GM19463 (cell line): ENCODE measurements around the gene FRAS1.
"Not testable (repeated sequence)": the region's sequence is repeated elsewhere in the genome, so short reads cannot be mapped to it uniquely, and the experiment has no call there.

Source experiments
- ATAC-seq: cut with Tn5 transposase; IDR thresholded peaks from one replicate; pipeline ENCODE4 v1.9.1; 2021; ENCODE audit warnings: mild to moderate bottlenecking, moderate library complexity; ENCODE audit not compliant: unreplicated experiment

Gene FRAS1

DNA sequence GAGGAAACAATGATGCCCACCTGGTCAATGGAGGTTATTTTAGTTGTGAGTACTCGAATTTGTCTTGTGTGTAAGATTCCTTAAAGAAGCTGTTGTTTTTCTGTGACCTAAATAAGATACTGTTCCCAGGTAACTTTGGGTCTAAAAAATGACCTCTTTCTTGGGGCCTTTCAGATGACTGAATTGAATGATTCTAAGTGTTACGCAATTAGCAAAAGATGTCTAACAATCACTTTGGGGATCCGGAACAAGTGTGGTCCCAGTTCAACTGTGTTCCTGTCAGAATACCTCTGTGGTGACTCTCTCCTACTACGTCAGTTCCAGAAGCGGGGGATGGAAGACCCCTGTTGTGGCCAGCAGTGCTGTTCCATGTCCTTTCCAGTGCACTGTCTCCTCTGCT lies 99.4 kb downstream of the FRAS1 start:
- ATAC-seq = no peak

- ATAC-seq = no peak
These were observed 105.2 kb downstream of the FRAS1 start for GRCh38 chr4:78162342-78162741.

DNA sequence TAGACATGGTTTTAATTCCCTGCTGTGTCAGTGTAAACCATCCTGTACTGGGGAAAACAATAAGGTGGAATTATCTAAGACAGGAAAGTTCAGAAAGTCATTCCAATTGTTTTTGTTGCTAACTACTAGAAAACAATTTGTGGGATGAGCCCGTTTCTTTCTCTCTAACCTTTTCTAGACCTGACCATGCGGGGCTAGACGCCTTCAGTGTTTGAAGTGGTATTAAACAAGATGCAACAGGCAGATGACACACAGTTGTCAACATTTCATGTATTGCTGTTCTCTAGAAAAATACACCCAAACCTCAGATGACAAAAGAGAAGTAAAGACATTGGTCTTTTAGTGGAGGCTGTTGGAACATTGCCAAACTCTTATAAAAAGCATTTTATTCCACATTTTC lies 105.7 kb downstream of the FRAS1 start:
- no peak for ATAC-seq

DNA sequence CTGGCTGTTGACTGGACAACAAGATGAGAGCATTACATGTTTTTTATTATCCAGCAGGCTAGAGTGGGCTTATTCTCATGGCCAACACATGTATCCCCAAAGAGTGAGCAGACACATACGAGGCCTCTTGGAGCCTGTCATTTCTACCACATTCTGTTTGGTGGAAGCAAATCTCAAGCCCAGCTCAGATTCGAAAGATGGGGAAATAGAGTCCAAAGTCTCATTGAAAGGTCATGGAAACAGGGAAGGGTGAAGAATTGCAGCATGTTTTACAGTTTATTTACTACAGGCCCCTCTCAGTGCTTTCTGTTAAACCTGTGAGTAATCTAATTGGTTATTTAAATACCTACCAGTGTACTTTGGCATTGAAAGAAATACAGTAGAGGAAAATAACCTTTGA lies 108.6 kb downstream of the FRAS1 start:
- no peak for ATAC-seq

GRCh38 chr4:78166622-78167021 lies 109.5 kb downstream of the FRAS1 start:
- no peak for ATAC-seq

GRCh38 chr4:78167510-78167909 lies 110.4 kb downstream of the FRAS1 start:
- no peak for ATAC-seq

- ATAC-seq = no peak
These were observed 110.9 kb downstream of the FRAS1 start for GRCh38 chr4:78168029-78168428.

GRCh38 chr4:78169728-78170127 lies 112.6 kb downstream of the FRAS1 start:
- ATAC-seq = no peak

DNA sequence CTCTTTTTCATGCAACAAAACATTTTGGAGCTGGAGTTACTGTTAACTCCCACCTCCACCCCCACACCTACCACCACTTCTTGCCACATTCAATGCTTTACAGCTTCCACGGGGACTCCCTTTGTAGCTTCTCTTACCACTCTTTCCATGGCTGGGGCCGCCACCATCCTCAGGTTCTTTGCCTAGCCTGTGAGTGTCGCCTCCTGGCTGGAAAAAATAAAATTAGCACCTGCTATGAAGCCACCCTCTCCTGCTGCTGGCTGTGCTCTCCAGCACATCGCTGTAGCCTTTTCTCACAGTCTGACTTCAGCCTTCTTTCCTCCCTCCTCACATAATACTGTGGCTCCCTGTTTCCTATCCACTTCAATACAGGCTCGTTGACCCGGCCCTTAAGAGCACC lies 114.4 kb downstream of the FRAS1 start:
- ATAC-seq = no peak

DNA sequence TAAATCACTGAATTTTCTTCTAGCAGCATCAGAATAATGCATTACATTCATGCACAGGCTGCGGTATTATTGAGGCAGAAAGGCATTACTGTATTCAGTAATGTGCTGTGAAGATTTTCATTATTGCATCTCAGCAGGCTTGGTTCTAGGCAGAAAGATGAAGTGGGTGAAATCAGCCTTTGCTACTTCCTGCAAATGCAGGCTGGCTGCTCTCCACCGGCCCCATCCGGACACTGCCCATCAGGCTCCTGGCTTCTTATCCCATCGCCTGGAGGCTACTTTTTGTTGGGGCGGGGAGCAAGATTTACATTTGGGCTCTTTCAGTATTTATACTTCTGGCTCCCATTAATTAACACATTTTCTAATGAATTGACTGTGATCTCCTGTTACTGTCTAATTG lies 117.8 kb downstream of the FRAS1 start:
- ATAC-seq = no peak

GRCh38 chr4:78179196-78179595 lies 122.1 kb downstream of the FRAS1 start:
- ATAC-seq = no peak

DNA sequence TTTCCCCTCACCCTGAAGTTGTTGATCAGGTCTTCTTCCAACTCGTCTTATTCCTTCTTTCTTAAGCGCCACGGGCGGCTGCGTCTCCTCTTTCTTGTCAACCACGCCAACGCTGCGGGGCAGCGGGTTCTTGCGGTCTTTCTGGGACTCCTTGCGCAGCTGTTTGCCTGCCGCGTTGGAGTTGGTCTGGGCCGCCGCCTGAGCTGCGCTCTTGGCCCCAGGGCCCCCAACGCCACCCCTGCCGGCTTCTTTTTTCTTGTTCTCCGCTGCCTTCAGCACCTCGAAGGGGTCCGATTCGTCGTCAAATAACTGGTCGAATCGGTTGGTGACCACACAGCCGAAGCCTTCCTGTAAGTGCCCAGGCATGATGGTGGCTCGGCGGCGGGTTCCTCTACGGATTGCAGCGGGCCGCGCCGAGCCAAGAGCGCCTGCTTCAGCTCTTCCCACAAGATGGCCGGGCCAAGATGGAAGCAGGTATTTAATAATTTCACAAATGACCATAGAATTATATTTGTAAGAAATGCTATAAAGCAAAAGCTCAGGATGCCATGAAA lies 124.6 kb downstream of the FRAS1 start:
- ATAC-seq = not testable (repeated sequence)

GRCh38 chr4:78184584-78184983 lies 127.5 kb downstream of the FRAS1 start:
- ATAC-seq = no peak

- ATAC-seq = no peak
These were observed 128.0 kb downstream of the FRAS1 start for GRCh38 chr4:78185117-78185516.

DNA sequence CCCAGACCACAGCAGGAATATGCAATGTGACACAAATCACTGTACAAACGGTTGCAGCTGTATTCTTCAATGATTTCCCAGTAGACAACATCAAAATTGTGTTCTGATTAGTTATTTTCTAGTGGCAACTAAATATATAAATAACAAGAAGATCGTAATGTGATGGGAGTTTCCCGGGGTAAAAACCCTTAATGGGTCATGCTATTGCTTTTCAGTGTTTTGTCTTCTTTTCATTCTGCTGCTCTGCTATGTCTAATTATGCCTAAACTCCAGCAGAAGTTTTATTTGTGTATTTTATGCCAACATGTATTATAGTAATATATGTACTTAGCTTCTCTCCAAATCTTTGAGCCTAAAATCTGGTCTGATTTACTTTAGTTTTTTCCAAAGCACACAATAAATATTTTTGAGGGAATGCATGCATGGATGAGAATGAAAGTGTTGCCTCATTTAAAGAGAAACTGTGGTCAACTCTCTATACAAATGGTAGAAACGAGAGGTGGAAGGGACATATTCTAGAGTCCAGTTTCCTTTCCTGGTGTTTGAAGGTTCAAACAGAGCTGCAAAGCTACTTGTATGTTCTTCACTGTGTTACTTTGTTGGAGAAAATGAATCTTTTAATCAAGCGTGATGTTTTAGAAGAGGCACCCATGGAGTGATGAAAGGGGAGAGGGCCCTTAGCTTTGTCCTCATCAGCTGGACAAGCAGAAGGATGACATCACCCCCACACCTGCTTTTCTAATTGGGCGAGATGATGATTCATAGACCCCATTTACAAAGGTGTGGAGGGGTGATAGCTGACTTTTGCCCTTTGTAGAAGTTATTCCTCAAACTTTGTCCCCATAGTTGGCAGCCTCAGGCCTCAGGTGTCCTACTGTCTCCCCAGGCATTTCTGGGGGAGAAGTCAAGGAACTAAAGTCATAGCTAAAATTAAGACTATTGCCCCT lies 129.7 kb downstream of the FRAS1 start:
- peak; percentile 56 for ATAC-seq

DNA sequence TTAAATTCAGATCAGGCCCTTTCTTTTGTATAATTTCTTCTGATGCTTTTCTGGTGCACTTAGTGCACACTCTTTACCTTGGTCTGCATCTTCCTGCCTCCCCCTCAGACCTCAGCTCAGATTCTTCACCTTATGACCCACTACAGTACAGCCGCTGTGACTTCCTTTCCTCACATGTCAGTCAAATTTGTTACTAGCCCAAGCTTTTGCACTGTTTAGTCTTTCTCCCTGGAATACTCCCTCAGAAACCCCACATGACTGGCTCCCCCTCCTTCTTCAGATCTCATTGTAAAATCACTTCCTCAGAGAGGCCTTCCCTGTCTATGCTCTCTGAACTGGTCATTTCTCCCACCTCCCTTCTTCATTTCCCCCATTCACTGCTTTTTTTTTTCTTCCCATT lies 132.9 kb downstream of the FRAS1 start:
- no peak for ATAC-seq

DNA sequence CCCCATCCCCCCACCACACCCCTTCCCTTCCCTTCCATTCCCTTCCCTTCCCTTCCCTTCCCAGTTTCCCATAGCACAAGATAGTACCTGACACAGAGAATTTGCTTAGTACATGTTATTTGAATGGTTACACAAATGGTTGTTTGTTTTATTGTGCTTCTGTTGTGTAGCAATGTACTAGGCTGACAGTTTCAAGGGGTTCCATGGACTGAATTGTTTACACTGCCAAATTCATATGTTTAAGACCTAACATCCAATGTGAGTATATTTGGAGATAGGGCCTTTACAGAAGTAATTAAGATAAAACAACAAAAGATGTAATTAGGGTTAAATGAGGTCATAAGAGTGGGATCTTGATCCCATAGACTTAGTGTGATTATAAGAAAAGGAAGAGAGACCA lies 133.5 kb downstream of the FRAS1 start:
- no peak for ATAC-seq

- ATAC-seq = no peak
These were observed 140.8 kb downstream of the FRAS1 start for GRCh38 chr4:78197947-78198346.

- no peak for ATAC-seq
These were observed 142.9 kb downstream of the FRAS1 start for GRCh38 chr4:78199984-78200383.

DNA sequence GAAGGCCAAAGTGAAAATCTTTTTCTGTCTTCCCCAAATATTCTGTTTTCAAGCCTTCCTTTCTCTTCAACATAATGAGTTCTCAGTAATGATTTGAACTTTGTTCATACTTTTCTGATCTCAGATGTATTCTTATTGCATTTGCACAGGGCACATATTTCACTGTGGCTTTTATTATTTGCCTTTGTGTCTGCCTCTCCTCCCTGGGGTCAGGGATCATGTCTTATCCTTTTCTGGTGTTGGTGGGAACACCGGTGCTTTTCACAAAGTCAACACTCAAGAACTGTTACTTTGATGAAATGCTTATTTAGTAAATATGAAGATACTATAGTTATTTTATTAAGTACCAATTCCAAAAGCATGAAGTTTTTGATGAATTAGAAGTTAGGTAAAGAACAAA lies 143.8 kb downstream of the FRAS1 start:
- no peak for ATAC-seq

- ATAC-seq = no peak
These were observed 147.1 kb downstream of the FRAS1 start for GRCh38 chr4:78204176-78204575.

DNA sequence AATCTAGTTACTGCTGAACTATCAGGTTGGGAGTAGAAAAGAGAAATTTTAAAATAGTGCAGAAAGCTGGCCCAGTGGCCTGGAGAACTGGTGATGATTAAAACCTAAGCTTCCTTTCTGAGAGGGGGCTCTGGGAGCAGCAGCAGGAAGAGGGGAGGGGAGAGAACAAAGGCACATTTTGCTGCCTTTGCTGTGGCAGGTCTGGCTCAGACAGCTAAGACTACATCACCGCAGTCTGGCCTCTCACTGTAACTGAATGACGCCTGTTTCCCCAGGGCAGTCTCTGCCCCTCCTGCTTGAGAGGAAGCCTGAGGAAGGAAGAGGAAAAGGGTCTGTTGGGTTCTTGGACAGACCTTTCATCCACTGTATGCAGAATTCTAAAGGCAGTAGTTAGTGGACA lies 148.5 kb downstream of the FRAS1 start:
- no peak for ATAC-seq

DNA sequence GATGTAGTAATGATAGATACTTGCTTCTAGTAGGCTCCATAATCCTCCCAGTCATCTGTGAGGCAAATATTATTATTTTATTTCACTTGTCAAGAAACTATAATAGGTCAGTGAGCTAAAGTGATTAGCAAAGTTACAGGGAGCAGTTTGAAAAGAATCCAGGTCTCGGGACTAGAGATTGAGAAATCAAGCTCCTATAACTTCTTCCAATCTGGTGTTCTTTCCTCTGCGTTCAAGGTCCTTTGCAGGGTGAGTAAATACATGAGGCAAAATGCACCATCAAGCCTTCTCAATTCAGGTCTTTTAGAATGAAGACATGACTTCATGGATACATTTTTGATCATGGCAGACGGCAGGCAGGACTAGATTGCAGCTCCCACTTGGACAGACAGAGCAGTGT lies 150.4 kb downstream of the FRAS1 start:
- ATAC-seq = no peak
